ENCODE data around the gene COL25A1. TPM values are rescaled to one million over a fixed set of nuclear protein-coding genes. Genes with fewer than 3 reads are reported as not detected.

COL25A1 gene
- total RNA-seq, 2 donors from 2014 or later: 4.0 to 6.2 TPM

DNA sequence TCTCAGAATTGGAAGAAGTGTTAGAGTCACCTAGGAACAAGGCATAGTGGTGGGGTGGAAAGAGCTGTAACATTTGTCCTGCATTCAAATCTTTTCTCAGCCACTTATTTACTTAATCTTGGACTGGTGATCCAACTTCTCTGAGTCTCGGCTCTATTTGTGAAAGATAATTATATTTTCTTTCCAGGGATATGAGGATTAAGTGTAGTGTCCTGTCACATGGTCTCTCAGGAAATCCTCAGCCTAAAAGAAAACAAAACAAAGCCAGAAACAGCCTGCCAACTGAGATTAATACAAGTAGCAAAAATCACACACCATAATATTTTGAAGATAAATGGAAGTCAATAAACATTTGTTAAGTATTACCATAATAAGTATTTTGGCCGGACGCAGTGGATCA is 506.3 kb downstream of the COL25A1 start:
- DNase-seq: no peak
- 95 to 100% methylated on average over 2 to 3 of the region's 3 CpGs for WGBS, 2 experiments (ENCODE audit: insufficient coverage in 1 of 2, insufficient read length in 1 of 2)
- no peaks in the 10 kb centered on the region for H3K9me3 Mint-ChIP-seq

GRCh38 chr4:108795733-108796132 is 506.7 kb downstream of the COL25A1 start:
- H3K9me3 ChIP-seq (ENCODE audit: control insufficient read depth, low read length): no peaks in the 10 kb centered on the region
- H3K9me3 Mint-ChIP-seq: no peaks in the 10 kb centered on the region
- no peak overlapping the region for H3K4me3 Mint-ChIP-seq
- DNase-seq: no peak
- H3K36me3 Mint-ChIP-seq (ENCODE audit: low read depth): no peaks in the 10 kb centered on the region
- peaks cover 3% of the 10 kb centered on the region for H3K4me1 Mint-ChIP-seq
- TF ChIP-seq, protein P1, sequence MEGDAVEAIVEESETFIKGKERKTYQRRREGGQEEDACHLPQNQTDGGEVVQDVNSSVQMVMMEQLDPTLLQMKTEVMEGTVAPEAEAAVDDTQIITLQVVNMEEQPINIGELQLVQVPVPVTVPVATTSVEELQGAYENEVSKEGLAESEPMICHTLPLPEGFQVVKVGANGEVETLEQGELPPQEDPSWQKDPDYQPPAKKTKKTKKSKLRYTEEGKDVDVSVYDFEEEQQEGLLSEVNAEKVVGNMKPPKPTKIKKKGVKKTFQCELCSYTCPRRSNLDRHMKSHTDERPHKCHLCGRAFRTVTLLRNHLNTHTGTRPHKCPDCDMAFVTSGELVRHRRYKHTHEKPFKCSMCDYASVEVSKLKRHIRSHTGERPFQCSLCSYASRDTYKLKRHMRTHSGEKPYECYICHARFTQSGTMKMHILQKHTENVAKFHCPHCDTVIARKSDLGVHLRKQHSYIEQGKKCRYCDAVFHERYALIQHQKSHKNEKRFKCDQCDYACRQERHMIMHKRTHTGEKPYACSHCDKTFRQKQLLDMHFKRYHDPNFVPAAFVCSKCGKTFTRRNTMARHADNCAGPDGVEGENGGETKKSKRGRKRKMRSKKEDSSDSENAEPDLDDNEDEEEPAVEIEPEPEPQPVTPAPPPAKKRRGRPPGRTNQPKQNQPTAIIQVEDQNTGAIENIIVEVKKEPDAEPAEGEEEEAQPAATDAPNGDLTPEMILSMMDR (conservative IDR thresholded peaks at IDR 0.05): no peak
- no peaks in the 10 kb centered on the region for H3K36me3 ChIP-seq (ENCODE audit: control insufficient read depth, insufficient read depth, low read length)
- H3K27me3 Mint-ChIP-seq (ENCODE audit: insufficient read depth): no peaks in the 10 kb centered on the region
- H3K4me1 ChIP-seq (ENCODE audit: control insufficient read depth, insufficient read depth, low read length): no peaks in the 10 kb centered on the region
- H3K27me3 ChIP-seq (ENCODE audit: control insufficient read depth, insufficient read depth, low read length, poor library complexity, severe bottlenecking): no peaks in the 10 kb centered on the region
- H3K27ac ChIP-seq (ENCODE audit: low read depth, low read length): no peak overlapping the region
- no peak overlapping the region for H3K4me3 ChIP-seq (ENCODE audit: low read length)
- no peak overlapping the region for H3K27ac Mint-ChIP-seq
- H3K9ac ChIP-seq (ENCODE audit: extremely low read depth, low read length, poor library complexity, severe bottlenecking): no peak overlapping the region

More for the DNA sequence above, 506.3 kb downstream of the COL25A1 start:
- no peak overlapping the region for H3K27ac ChIP-seq (ENCODE audit: low read depth, low read length)
- TF ChIP-seq, protein P1 (conservative IDR thresholded peaks at IDR 0.05): no peak
- no peaks in the 10 kb centered on the region for H3K36me3 ChIP-seq (ENCODE audit: control insufficient read depth, insufficient read depth, low read length)
- Mint-ChIP-seq H3K36me3 (ENCODE audit: low read depth) (no peaks in the 10 kb centered on the region), H3K4me3 (no peak overlapping the region), H3K4me1 (peaks cover 3% of the 10 kb centered on the region), H3K27me3 (ENCODE audit: insufficient read depth) (no peaks in the 10 kb centered on the region), H3K27ac (no peak overlapping the region)
- no peak overlapping the region for H3K9ac ChIP-seq (ENCODE audit: extremely low read depth, low read length, poor library complexity, severe bottlenecking)
- no peaks in the 10 kb centered on the region for H3K4me1 ChIP-seq (ENCODE audit: control insufficient read depth, insufficient read depth, low read length)
- H3K9me3 ChIP-seq (ENCODE audit: control insufficient read depth, low read length): no peaks in the 10 kb centered on the region
- no peak overlapping the region for H3K4me3 ChIP-seq (ENCODE audit: low read length)
- no peaks in the 10 kb centered on the region for H3K27me3 ChIP-seq (ENCODE audit: control insufficient read depth, insufficient read depth, low read length, poor library complexity, severe bottlenecking)

DNA sequence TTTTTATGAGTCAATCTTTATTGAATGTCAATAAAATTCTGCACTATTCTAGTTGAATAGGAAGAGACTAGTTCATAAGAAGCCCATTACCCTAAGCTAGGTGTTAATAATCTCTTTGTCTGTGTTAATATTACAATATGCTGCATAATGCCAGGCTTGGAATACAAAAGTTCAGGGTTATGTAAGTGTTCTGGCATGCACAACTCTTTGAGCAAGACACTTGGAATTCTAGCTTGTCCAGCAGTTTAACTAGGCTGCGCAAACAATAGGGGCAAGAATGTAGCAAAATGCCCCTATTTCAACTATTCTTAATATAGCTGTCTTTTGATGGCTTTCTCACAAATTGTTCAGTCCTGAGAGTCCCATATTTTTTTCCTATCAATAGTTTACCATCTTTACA is 508.3 kb downstream of the COL25A1 start:
- Histone ChIP-seq H3K27me3 (ENCODE audit: control insufficient read depth, insufficient read depth, low read length, poor library complexity, severe bottlenecking) (no peaks in the 10 kb centered on the region), H3K27ac (ENCODE audit: low read depth, low read length) (no peak overlapping the region), H3K36me3 (ENCODE audit: control insufficient read depth, insufficient read depth, low read length) (no peaks in the 10 kb centered on the region), H3K4me1 (ENCODE audit: control insufficient read depth, insufficient read depth, low read length) (no peaks in the 10 kb centered on the region), H3K9ac (ENCODE audit: extremely low read depth, low read length, poor library complexity, severe bottlenecking) (no peak overlapping the region), H3K4me3 (ENCODE audit: low read length) (no peak overlapping the region), H3K9me3 (ENCODE audit: control insufficient read depth, low read length) (no peaks in the 10 kb centered on the region)
- Mint-ChIP-seq H3K9me3 (no peaks in the 10 kb centered on the region), H3K27me3 (ENCODE audit: insufficient read depth) (peaks cover 2% of the 10 kb centered on the region), H3K27ac (no peak overlapping the region), H3K36me3 (ENCODE audit: low read depth) (no peaks in the 10 kb centered on the region), H3K4me1 (peaks cover 3% of the 10 kb centered on the region), H3K4me3 (no peak overlapping the region)
- no peak for DNase-seq
- WGBS, 2 experiments (ENCODE audit: insufficient coverage in 1 of 2, insufficient read length in 1 of 2): 87 to 100% methylated on average over 1 of the region's 1 CpG
- TF ChIP-seq, protein P1 (conservative IDR thresholded peaks at IDR 0.05): no peak

Measured in endodermal cell (in vitro differentiated cells).